ENCODE results near the gene LGSN.

DNA sequence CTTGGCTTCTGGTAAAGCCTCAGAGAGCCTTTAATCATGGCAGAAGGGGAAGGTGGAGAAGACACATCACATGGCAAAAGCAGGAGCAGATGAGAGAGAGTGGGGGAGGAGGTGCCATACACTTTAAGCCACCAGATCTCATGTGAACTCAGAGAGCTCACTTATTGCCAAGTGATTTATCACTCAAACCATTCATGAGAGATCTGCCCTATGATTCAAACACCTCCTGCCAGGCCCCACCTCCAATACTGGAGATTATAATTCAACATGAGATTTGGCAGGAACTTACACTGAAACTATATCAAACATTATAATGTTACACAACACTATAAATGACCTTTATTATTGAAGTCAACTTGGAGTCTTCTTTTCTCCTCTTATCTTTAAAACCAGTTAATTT lies 60.6 kb downstream of the LGSN start:
- TF ChIP-seq SRSF1 (optimal IDR thresholded peaks at IDR 0.05; ENCODE audit: low read depth, low read length), result no peak
- no peak for TF ChIP-seq ZBTB14 (CRISPR knock-in tag; IDR thresholded peaks at IDR 0.05)
- no peak for TF ChIP-seq ZNF709 (CRISPR knock-in tag; IDR thresholded peaks at IDR 0.05)
- no peak for TF ChIP-seq SIX4 (CRISPR knock-in tag; IDR thresholded peaks at IDR 0.05)
- TF ChIP-seq, protein P1, sequence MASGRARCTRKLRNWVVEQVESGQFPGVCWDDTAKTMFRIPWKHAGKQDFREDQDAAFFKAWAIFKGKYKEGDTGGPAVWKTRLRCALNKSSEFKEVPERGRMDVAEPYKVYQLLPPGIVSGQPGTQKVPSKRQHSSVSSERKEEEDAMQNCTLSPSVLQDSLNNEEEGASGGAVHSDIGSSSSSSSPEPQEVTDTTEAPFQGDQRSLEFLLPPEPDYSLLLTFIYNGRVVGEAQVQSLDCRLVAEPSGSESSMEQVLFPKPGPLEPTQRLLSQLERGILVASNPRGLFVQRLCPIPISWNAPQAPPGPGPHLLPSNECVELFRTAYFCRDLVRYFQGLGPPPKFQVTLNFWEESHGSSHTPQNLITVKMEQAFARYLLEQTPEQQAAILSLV (CRISPR knock-in tag; IDR thresholded peaks at IDR 0.05; ENCODE audit: borderline replicate concordance), result no peak
- TF ChIP-seq NR3C1 (CRISPR knock-in tag; IDR thresholded peaks at IDR 0.05), result no peak
- TF ChIP-seq DPF2 (CRISPR knock-in tag; IDR thresholded peaks at IDR 0.05; ENCODE audit: borderline replicate concordance, low read depth), result no peak
- no peak for TF ChIP-seq ZNF614 (CRISPR knock-in tag; IDR thresholded peaks at IDR 0.05; ENCODE audit: borderline replicate concordance)
- TF ChIP-seq ETS1 (CRISPR knock-in tag; IDR thresholded peaks at IDR 0.05), result no peak
- no peak for TF ChIP-seq ATF6 (CRISPR knock-in tag; conservative IDR thresholded peaks at IDR 0.05)
- TF ChIP-seq NFE2L2 (IDR thresholded peaks at IDR 0.05; ENCODE audit: low read length), result no peak
- no peak for TF ChIP-seq ARNT2 (CRISPR knock-in tag; IDR thresholded peaks at IDR 0.05; ENCODE audit: low read depth)

Data from HepG2 (cell line).